ENCODE data around the gene ARFGEF3. TPM values are rescaled to one million over a fixed set of nuclear protein-coding genes. Genes with fewer than 3 reads are reported as not detected.

Gene ARFGEF3
- total and polyA plus RNA-seq, 10 of the 15 experiments (the other 5 are each of a cell fraction or from before 2014, with no cell fraction given) = under 0.01 to 0.08 (median 0.02) TPM; not detected in 1

- in situ Hi-C loops (cut with MboI) (no loop called here), intact Hi-C loops (cut with micrococcal nuclease; ENCODE audit: unreplicated experiment) (no loop called here)
- Histone ChIP-seq H4K20me1 (ENCODE audit: control insufficient read depth, insufficient read depth) (no peaks in the 10 kb centered on the region), H3K27ac (ENCODE audit: control insufficient read depth, insufficient read depth) (no peak overlapping the region), H3K4me2 (ENCODE audit: control insufficient read depth, insufficient read depth) (no peak overlapping the region), H3K79me2 (ENCODE audit: control insufficient read depth, insufficient read depth, low read length) (no peaks in the 10 kb centered on the region), H3K9ac (ENCODE audit: control insufficient read depth, insufficient read depth, low read length) (no peak overlapping the region), H3K4me1 (ENCODE audit: control insufficient read depth, insufficient read depth, low read length) (no peaks in the 10 kb centered on the region), H3K9me3 (replicated peaks; ENCODE audit: control insufficient read depth, insufficient read depth, low read length) (no peaks in the 10 kb centered on the region), H3K36me3 (ENCODE audit: control insufficient read depth in 2 of 2, insufficient read depth in 2 of 2, low read length in 1 of 2) (no peaks in the 10 kb centered on the region), H3K27me3 (replicated peaks in 1 of 2; ENCODE audit: control insufficient read depth in 2 of 2, insufficient read depth in 2 of 2, low read length in 1 of 2) (peaks cover 0 to 2% of the 10 kb centered on the region in 2 experiments; a peak in 1 of 4 replicates), H2AFZ (ENCODE audit: control insufficient read depth, low read depth, low read length) (no peak overlapping the region), H3K4me3 (no peak overlapping the region)
- DNase-seq (ENCODE audit: low read depth, low spot score) = no peak
- no peak for ATAC-seq
- 40% methylated on average over 5 of the region's 5 CpGs for WGBS (ENCODE audit: insufficient coverage, insufficient replicate concordance, low lambda C conversion rate, missing lambda C conversion rate)
- no peak for TF ChIP-seq CHD2 (IDR thresholded peaks at IDR 0.05; ENCODE audit: borderline replicate concordance, low read depth, low read length)
- no peak for TF ChIP-seq KLF5 (IDR thresholded peaks at IDR 0.05; ENCODE audit: partially characterized antibody)
- TF ChIP-seq SREBF1 (IDR thresholded peaks at IDR 0.05; ENCODE audit: low read length) = no peak
- TF ChIP-seq, protein P1, sequence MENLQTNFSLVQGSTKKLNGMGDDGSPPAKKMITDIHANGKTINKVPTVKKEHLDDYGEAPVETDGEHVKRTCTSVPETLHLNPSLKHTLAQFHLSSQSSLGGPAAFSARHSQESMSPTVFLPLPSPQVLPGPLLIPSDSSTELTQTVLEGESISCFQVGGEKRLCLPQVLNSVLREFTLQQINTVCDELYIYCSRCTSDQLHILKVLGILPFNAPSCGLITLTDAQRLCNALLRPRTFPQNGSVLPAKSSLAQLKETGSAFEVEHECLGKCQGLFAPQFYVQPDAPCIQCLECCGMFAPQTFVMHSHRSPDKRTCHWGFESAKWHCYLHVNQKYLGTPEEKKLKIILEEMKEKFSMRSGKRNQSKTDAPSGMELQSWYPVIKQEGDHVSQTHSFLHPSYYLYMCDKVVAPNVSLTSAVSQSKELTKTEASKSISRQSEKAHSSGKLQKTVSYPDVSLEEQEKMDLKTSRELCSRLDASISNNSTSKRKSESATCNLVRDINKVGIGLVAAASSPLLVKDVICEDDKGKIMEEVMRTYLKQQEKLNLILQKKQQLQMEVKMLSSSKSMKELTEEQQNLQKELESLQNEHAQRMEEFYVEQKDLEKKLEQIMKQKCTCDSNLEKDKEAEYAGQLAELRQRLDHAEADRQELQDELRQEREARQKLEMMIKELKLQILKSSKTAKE (IDR thresholded peaks at IDR 0.05; ENCODE audit: low read depth, poor library complexity, severe bottlenecking) = no peak
- TF ChIP-seq NKRF (conservative IDR thresholded peaks at IDR 0.05) = no peak
- TF ChIP-seq ZBTB33 (IDR thresholded peaks at IDR 0.05) = no peak
- ChIA-PET RAD21 (ENCODE audit: unreplicated experiment) (no interaction called here), CTCF (interaction anchor here (1.6 kb wide), 1 partner anchor 120 kb away, joined by 5 read pairs; no protein-coding TSS in a partner anchor), SMC1A (ENCODE audit: uncharacterized antibody, unreplicated experiment) (no interaction called here), POLR2A (no interaction called here)
- no peak for FAIRE-seq
- no TSS peak for BruUV-seq (replicated peaks)
Observed at GRCh38 chr6:138389551-138389950, 227.8 kb downstream of the ARFGEF3 start.

Small RNAs within 50 kb of the gene (small RNA-seq; reads per million reads assigned to genes)
- not detected for gene AL031003.1

Other genes starting within 250 kb of the ARFGEF3 start
- gene PERP, start 54.5 kb upstream of the ARFGEF3 start, total RNA-seq (2014; rRNA removed) = 0.45 and 0.87 TPM in 2 replicates
- gene PERP, start 54.5 kb upstream of the ARFGEF3 start, total RNA-seq (2014; rRNA removed; fragmentation: Illumina TruSeq; extraction: Trizol) = 0.54 and 0.64 TPM in 2 replicates
- gene PERP, start 54.5 kb upstream of the ARFGEF3 start, total RNA-seq (2021) = 0.92 and 1.1 TPM in 2 replicates
- gene PERP, start 54.5 kb upstream of the ARFGEF3 start, polyA plus RNA-seq (2011; rRNA removed) = 1.9 and 2.3 TPM in 2 replicates
- gene PERP, start 54.5 kb upstream of the ARFGEF3 start, polyA plus RNA-seq (2014; fragmentation: Illumina TruSeq; extraction: Trizol) = 0.78 and 0.89 TPM in 2 replicates
- under 1 TPM; 0.37 to 0.60 TPM for gene PERP, start 54.5 kb upstream of the ARFGEF3 start, polyA plus RNA-seq (2014; fragmentation: Nextera tagmentation; extraction: Ambion mirVana)
- gene PERP, start 54.5 kb upstream of the ARFGEF3 start, polyA plus RNA-seq (2014; rRNA removed) = 0.73 and 0.74 TPM in 2 replicates
- gene PERP, start 54.5 kb upstream of the ARFGEF3 start, polyA plus RNA-seq (2016; fragmentation: Nextera tagmentation; extraction: Ambion mirVana) = 1 to 10 TPM; 2.1 to 2.4 TPM
- gene PBOV1, start 56.6 kb downstream of the ARFGEF3 start, total RNA-seq (2014; rRNA removed) = not detected in 2 replicates
- gene PBOV1, start 56.6 kb downstream of the ARFGEF3 start, total RNA-seq (2014; rRNA removed; fragmentation: Illumina TruSeq; extraction: Trizol) = not detected in 2 replicates
- not detected in 2 replicates for gene PBOV1, start 56.6 kb downstream of the ARFGEF3 start, total RNA-seq (2021)
- gene PBOV1, start 56.6 kb downstream of the ARFGEF3 start, polyA plus RNA-seq (2011; rRNA removed) = not detected in 2 replicates
- gene PBOV1, start 56.6 kb downstream of the ARFGEF3 start, polyA plus RNA-seq (2014; fragmentation: Illumina TruSeq; extraction: Trizol) = not detected in 2 replicates
- gene PBOV1, start 56.6 kb downstream of the ARFGEF3 start, polyA plus RNA-seq (2014; fragmentation: Nextera tagmentation; extraction: Ambion mirVana) = not detected
- not detected in 2 replicates for gene PBOV1, start 56.6 kb downstream of the ARFGEF3 start, polyA plus RNA-seq (2014; rRNA removed)
- not detected for gene PBOV1, start 56.6 kb downstream of the ARFGEF3 start, polyA plus RNA-seq (2016; fragmentation: Nextera tagmentation; extraction: Ambion mirVana)
- not detected in 2 replicates for gene SMIM28, start 216.0 kb downstream of the ARFGEF3 start, total RNA-seq (2014; rRNA removed)
- gene SMIM28, start 216.0 kb downstream of the ARFGEF3 start, total RNA-seq (2014; rRNA removed; fragmentation: Illumina TruSeq; extraction: Trizol) = not detected in 2 replicates
- gene SMIM28, start 216.0 kb downstream of the ARFGEF3 start, total RNA-seq (2021) = not detected in 2 replicates
- gene SMIM28, start 216.0 kb downstream of the ARFGEF3 start, polyA plus RNA-seq (2011; rRNA removed) = not detected in 2 replicates
- gene SMIM28, start 216.0 kb downstream of the ARFGEF3 start, polyA plus RNA-seq (2014; fragmentation: Illumina TruSeq; extraction: Trizol) = not detected in 2 replicates
- not detected for gene SMIM28, start 216.0 kb downstream of the ARFGEF3 start, polyA plus RNA-seq (2014; fragmentation: Nextera tagmentation; extraction: Ambion mirVana)
- gene SMIM28, start 216.0 kb downstream of the ARFGEF3 start, polyA plus RNA-seq (2014; rRNA removed) = not detected in 2 replicates
- not detected for gene SMIM28, start 216.0 kb downstream of the ARFGEF3 start, polyA plus RNA-seq (2016; fragmentation: Nextera tagmentation; extraction: Ambion mirVana)
- 13.1 and 15.2 TPM in 2 replicates for gene HEBP2, start 242.3 kb downstream of the ARFGEF3 start, total RNA-seq (2014; rRNA removed)
- 7.0 and 7.4 TPM in 2 replicates for gene HEBP2, start 242.3 kb downstream of the ARFGEF3 start, total RNA-seq (2014; rRNA removed; fragmentation: Illumina TruSeq; extraction: Trizol)
- gene HEBP2, start 242.3 kb downstream of the ARFGEF3 start, total RNA-seq (2021) = 23.8 and 24.8 TPM in 2 replicates
- 25.2 and 52.2 TPM in 2 replicates for gene HEBP2, start 242.3 kb downstream of the ARFGEF3 start, polyA plus RNA-seq (2011; rRNA removed)
- 3.9 and 5.3 TPM in 2 replicates for gene HEBP2, start 242.3 kb downstream of the ARFGEF3 start, polyA plus RNA-seq (2014; fragmentation: Illumina TruSeq; extraction: Trizol)
- 10 to 100 TPM in 1 of 2 experiments, 1 to 10 TPM in 1; 3.8 to 17.2 TPM for gene HEBP2, start 242.3 kb downstream of the ARFGEF3 start, polyA plus RNA-seq (2014; fragmentation: Nextera tagmentation; extraction: Ambion mirVana)
- gene HEBP2, start 242.3 kb downstream of the ARFGEF3 start, polyA plus RNA-seq (2014; rRNA removed) = 16.7 and 17.5 TPM in 2 replicates
- 10 to 100 TPM; 40.1 to 41.8 TPM for gene HEBP2, start 242.3 kb downstream of the ARFGEF3 start, polyA plus RNA-seq (2016; fragmentation: Nextera tagmentation; extraction: Ambion mirVana)

Measured in GM12878 (cell line).